ENCODE measurements around the gene MATCAP1. TPM values are rescaled to one million over a fixed set of nuclear protein-coding genes. Genes with fewer than 3 reads are reported as not detected.

The MATCAP1 gene
- total and polyA plus RNA-seq, 2 donors from 2014 or later, result 15.5 to 38.8 TPM

GRCh38 chr16:67173323-67173722 is 10.4 kb downstream of the MATCAP1 start:
- DNase-seq (no peak), FAIRE-seq (no peak)
- peak overlapping the region; percentile 81 to 90 for H3K27ac ChIP-seq (ENCODE audit: low read depth in 2 of 2, low read length in 2 of 2)
- H3K9me3 ChIP-seq (ENCODE audit: control insufficient read depth in 2 of 3, insufficient read depth in 1 of 3, low read length in 3 of 3), result no peaks in the 10 kb centered on the region
- intact Hi-C loops (cut with DNase I), result no loop called here
- no peak for TF ChIP-seq CTCF (IDR thresholded peaks at IDR 0.05; ENCODE audit: borderline replicate concordance, extremely low read depth, insufficient read depth)
- H3K4me3 ChIP-seq (ENCODE audit: low read length in 3 of 3), result peak overlapping the region in 2 of 3 donors; percentile 47 to 64
- H3K4me1 ChIP-seq (ENCODE audit: control insufficient read depth in 2 of 3, insufficient read depth in 2 of 3, low read depth in 1 of 3, low read length in 3 of 3), result peaks cover 0 to 40% (median 9%) of the 10 kb centered on the region in 3 donors
- peaks cover 23% of the 10 kb centered on the region for H3K27me3 ChIP-seq (ENCODE audit: control insufficient read depth, insufficient read depth, low read length)
- H3K36me3 ChIP-seq (ENCODE audit: control insufficient read depth in 2 of 3, insufficient read depth in 3 of 3, low read length in 3 of 3), result no peaks in the 10 kb centered on the region
- H3K9ac ChIP-seq (ENCODE audit: low read length in 3 of 3), result peak overlapping the region in 1 of 3 donors; percentile 68

- H3K27ac ChIP-seq (ENCODE audit: low read depth in 2 of 2, low read length in 2 of 2), result peak overlapping the region; percentile 85 to 89
- FAIRE-seq, result no peak
- TF ChIP-seq CTCF (IDR thresholded peaks at IDR 0.05; ENCODE audit: borderline replicate concordance, extremely low read depth, insufficient read depth), result no peak
- intact Hi-C loops (cut with DNase I), result no loop called here
- H3K9ac ChIP-seq (ENCODE audit: low read length in 3 of 3), result peak overlapping the region in 2 of 3 donors; percentile 80 to 94
- peak overlapping the region in 2 of 3 donors; percentile 47 to 60 for H3K4me3 ChIP-seq (ENCODE audit: low read length in 3 of 3)
- peaks cover 0 to 34% (median 9%) of the 10 kb centered on the region in 3 donors for H3K4me1 ChIP-seq (ENCODE audit: control insufficient read depth in 2 of 3, insufficient read depth in 2 of 3, low read depth in 1 of 3, low read length in 3 of 3)
- DNase-seq, result peak in 1 of 5 donors; percentile 46
- peaks cover 37% of the 10 kb centered on the region for H3K27me3 ChIP-seq (ENCODE audit: control insufficient read depth, insufficient read depth, low read length)
- H3K9me3 ChIP-seq (ENCODE audit: control insufficient read depth in 2 of 3, insufficient read depth in 1 of 3, low read length in 3 of 3), result no peaks in the 10 kb centered on the region
- no peaks in the 10 kb centered on the region for H3K36me3 ChIP-seq (ENCODE audit: control insufficient read depth in 2 of 3, insufficient read depth in 3 of 3, low read length in 3 of 3)
These were observed 12.7 kb downstream of the MATCAP1 start for GRCh38 chr16:67170949-67171649.

GRCh38 chr16:67170168-67170948 is 13.4 kb downstream of the MATCAP1 start, which contains the start of gene NOL3:
Gene NOL3, plus strand, starts transcription at chr16:67170538.
- FAIRE-seq, result no peak
- intact Hi-C loops (cut with DNase I), result no loop called here
- DNase-seq, result peak; percentile 62 to 95 (median 77)
- Histone ChIP-seq H3K27ac (ENCODE audit: low read depth in 2 of 2, low read length in 2 of 2) (peak within 1 kb of the TSS; percentile 85 to 89), H3K36me3 (ENCODE audit: control insufficient read depth in 2 of 3, insufficient read depth in 3 of 3, low read length in 3 of 3) (no peaks in the 10 kb centered on the region), H3K4me3 (ENCODE audit: low read length in 3 of 3) (peak within 1 kb of the TSS in 2 of 3 donors; percentile 47 to 64), H3K27me3 (ENCODE audit: control insufficient read depth, insufficient read depth, low read length) (peaks cover 37% of the 10 kb centered on the region), H3K9ac (ENCODE audit: low read length in 3 of 3) (peak within 1 kb of the TSS in 2 of 3 donors; percentile 80 to 94), H3K4me1 (ENCODE audit: control insufficient read depth in 2 of 3, insufficient read depth in 2 of 3, low read depth in 1 of 3, low read length in 3 of 3) (peaks cover 0 to 37% (median 9%) of the 10 kb centered on the region in 3 donors), H3K9me3 (ENCODE audit: control insufficient read depth in 2 of 3, insufficient read depth in 1 of 3, low read length in 3 of 3) (no peaks in the 10 kb centered on the region)
- TF ChIP-seq CTCF (IDR thresholded peaks at IDR 0.05; ENCODE audit: borderline replicate concordance, extremely low read depth, insufficient read depth), result peak; percentile 11
